Astrocyte (in vitro differentiated cells and primary cell): Measurements from ENCODE around the gene STK32A.

Experiments
- EZH2 ChIP-seq: IDR thresholded peaks from 2 replicates; pipeline ENCODE4 v1.6.1; 2012; ENCODE audit warnings: mild to moderate bottlenecking, low read length, inconsistent platforms; ENCODE audit not compliant: insufficient read depth
- TF ChIP-seq, protein P1 (sequence below): IDR thresholded peaks from 2 replicates; pipeline ENCODE4 v1.5.1; 2011; ENCODE audit warnings: low read depth, mild to moderate bottlenecking, inconsistent platforms, low read length, moderate library complexity; ENCODE audit not compliant: insufficient read depth

DNA sequence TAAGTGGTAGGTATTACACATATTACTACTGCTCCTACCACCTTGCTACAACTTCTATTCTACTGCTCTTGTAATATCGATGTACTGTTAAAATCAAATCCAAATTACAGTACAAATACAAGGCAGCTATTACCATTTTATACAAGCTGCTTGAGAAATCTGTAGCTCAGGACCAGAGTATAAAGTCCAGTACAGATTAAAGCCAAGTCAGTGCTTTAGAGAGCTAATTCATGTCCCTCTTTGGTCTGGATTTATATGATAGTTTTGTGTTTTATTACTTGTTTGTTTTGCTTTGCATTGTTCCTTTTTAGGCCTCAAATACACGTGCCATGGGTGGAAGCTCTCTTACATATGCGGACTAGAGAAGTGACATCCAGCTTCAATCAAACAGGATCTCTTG, 199.2 kb downstream of the STK32A start:
- TF ChIP-seq, protein P1, sequence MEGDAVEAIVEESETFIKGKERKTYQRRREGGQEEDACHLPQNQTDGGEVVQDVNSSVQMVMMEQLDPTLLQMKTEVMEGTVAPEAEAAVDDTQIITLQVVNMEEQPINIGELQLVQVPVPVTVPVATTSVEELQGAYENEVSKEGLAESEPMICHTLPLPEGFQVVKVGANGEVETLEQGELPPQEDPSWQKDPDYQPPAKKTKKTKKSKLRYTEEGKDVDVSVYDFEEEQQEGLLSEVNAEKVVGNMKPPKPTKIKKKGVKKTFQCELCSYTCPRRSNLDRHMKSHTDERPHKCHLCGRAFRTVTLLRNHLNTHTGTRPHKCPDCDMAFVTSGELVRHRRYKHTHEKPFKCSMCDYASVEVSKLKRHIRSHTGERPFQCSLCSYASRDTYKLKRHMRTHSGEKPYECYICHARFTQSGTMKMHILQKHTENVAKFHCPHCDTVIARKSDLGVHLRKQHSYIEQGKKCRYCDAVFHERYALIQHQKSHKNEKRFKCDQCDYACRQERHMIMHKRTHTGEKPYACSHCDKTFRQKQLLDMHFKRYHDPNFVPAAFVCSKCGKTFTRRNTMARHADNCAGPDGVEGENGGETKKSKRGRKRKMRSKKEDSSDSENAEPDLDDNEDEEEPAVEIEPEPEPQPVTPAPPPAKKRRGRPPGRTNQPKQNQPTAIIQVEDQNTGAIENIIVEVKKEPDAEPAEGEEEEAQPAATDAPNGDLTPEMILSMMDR, result no peak
- TF ChIP-seq EZH2, result no peak
